K562 (cell line): Measurements from ENCODE around the gene RAMACL. TPM values are rescaled to one million over a fixed set of nuclear protein-coding genes. Genes with fewer than 3 reads are reported as not detected.

ENCODE experiments used
- ATAC-seq: fragments of 200-7000 bp; cut with Tn5 transposase; 3 replicates; pipeline ENCODE4 v1.9.1; 2020; ENCODE audit warnings: moderate library complexity
- BruUV-seq: library from RNA; stranded (reverse); fragments of 400-500 nt; replicated peaks from 2 replicates; lab custom pipeline; 2021; lab: Mats Ljungman, UMichigan
- CTCF ChIA-PET: fragments of 300-600 bp; formaldehyde crosslinking; extraction: SDS; loops from one replicate; lab custom pipeline; 2021; ENCODE audit warnings: low intra/inter-chr PET ratio; lab: Yijun Ruan, JAX
- POLR2A ChIA-PET: fragments of 300-600, 350-650 bp; sonication (Branson Sonifier 250); formaldehyde crosslinking; extraction: SDS; loops from one replicate; lab custom pipeline; 2021; ENCODE audit warnings: antibody characterized with exemption, inconsistent platforms; lab: Yijun Ruan, JAX
- DNase-seq, 4 experiments: peaks; one replicate each; pipeline versions ENCODE4 v3.0.0 to v3.0.0-alpha.2; 2011 to 2018; ENCODE audit warnings: low spot score in 3 of 4, mixed read lengths in 3 of 4; ENCODE audit errors: extremely low read depth in 1 of 4
- FAIRE-seq: peaks from 2 replicates; lab custom pipeline; 2011; peaks lifted over from hg19 to GRCh38; lab: Jason Lieb, UNC
- H2AFZ ChIP-seq: 2 replicates; pipeline ENCODE4 v1.6.0; 2011; ENCODE audit warnings: low read depth, low read length, control low read depth, inconsistent platforms
- H3K27ac ChIP-seq: fragments of 200-600 bp; 3 replicates; pipeline ENCODE4 v1.8.0; 2011; ENCODE audit warnings: low read depth, mild to moderate bottlenecking, control low read depth, inconsistent platforms, low read length, moderate library complexity, mixed read lengths; ENCODE audit errors: extremely low read depth
- H3K27me3 ChIP-seq, 2 experiments: fragments of 300-600 bp in 1 of 2; 2 replicates in 1 of 2; 3 replicates in 1 of 2; pipeline versions ENCODE4 v1.6.0 to v1.8.0; 2011; ENCODE audit warnings: inconsistent platforms in 2 of 2, low read length in 2 of 2, mild to moderate bottlenecking in 1 of 2, mixed read lengths in 1 of 2, moderate library complexity in 1 of 2; ENCODE audit not compliant: control insufficient read depth in 2 of 2, insufficient read depth in 2 of 2
- H3K36me3 ChIP-seq: fragments of 300-600 bp; 3 replicates; pipeline ENCODE4 v1.8.0; 2011; ENCODE audit warnings: mild to moderate bottlenecking, low read length, inconsistent platforms; ENCODE audit not compliant: control insufficient read depth, insufficient read depth
- H3K4me1 ChIP-seq, 2 experiments: fragments of 200-600 bp in 1 of 2; replicated peaks in 1 of 2; 2 replicates in 1 of 2; 3 replicates in 1 of 2; pipeline versions ENCODE4 v1.5.1 to v1.8.0; 2011; ENCODE audit warnings: inconsistent platforms in 2 of 2, low read length in 2 of 2, mild to moderate bottlenecking in 1 of 2, mixed read lengths in 1 of 2, moderate library complexity in 1 of 2; ENCODE audit not compliant: control insufficient read depth in 2 of 2, insufficient read depth in 2 of 2
- H3K4me2 ChIP-seq: 2 replicates; pipeline ENCODE4 v1.6.1; 2011; ENCODE audit warnings: low read length, control low read depth, inconsistent platforms, mixed read lengths; ENCODE audit not compliant: insufficient read depth
- H3K4me3 ChIP-seq: fragments of 200-600 bp; sonication (generic), shearing (Covaris generic); 2 replicates; pipeline ENCODE4 v1.5.1; 2016; ENCODE audit warnings: control low read depth, inconsistent platforms
- H3K79me2 ChIP-seq: fragments of 200-600 bp; 3 replicates; pipeline ENCODE4 v1.8.0; 2011; ENCODE audit warnings: low read length, inconsistent platforms; ENCODE audit not compliant: control insufficient read depth, insufficient read depth
- H3K9ac ChIP-seq, 2 experiments: 2 replicates each; pipeline versions ENCODE4 v1.6.0 to v1.6.1; 2011; ENCODE audit warnings: low read depth in 2 of 2, low read length in 2 of 2, control low read depth in 1 of 2, inconsistent platforms in 1 of 2, mild to moderate bottlenecking in 1 of 2, mixed read lengths in 1 of 2; ENCODE audit not compliant: insufficient read depth in 1 of 2
- H3K9me1 ChIP-seq: one replicate; pipeline ENCODE4 v1.6.0; 2011; ENCODE audit warnings: inconsistent platforms, mild to moderate bottlenecking, low read length, moderate library complexity; ENCODE audit not compliant: control insufficient read depth, insufficient read depth
- H3K9me3 ChIP-seq: replicated peaks from 2 replicates; pipeline ENCODE4 v1.5.1; 2011; ENCODE audit warnings: low read depth, low read length, inconsistent platforms; ENCODE audit not compliant: control insufficient read depth, insufficient read depth
- H4K20me1 ChIP-seq: replicated peaks from 2 replicates; pipeline ENCODE4 v1.6.1; 2011; ENCODE audit warnings: low read length, inconsistent platforms, mixed read lengths; ENCODE audit not compliant: control insufficient read depth, insufficient read depth
- ATF1 ChIP-seq, 2 experiments: fragments of 450-650 bp in 1 of 2; IDR thresholded peaks; 2 replicates each; pipeline ENCODE4 v1.6.1; 2016; ENCODE audit warnings: missing compliant biosample characterization in 1 of 2, missing genetic modification characterization in 1 of 2
- CTCF ChIP-seq, 3 experiments: IDR thresholded peaks in 2 of 3; conservative IDR thresholded peaks in 1 of 3; 2 replicates each; pipeline ENCODE4 v1.5.1; 2011 to 2012; ENCODE audit warnings: low read length in 3 of 3, mild to moderate bottlenecking in 3 of 3, control low read depth in 2 of 3, improper control_type of control experiment in 1 of 3, inconsistent platforms in 1 of 3, low read depth in 1 of 3, mixed read lengths in 1 of 3, moderate library complexity in 1 of 3; ENCODE audit not compliant: insufficient read depth in 2 of 3
- POLR2A ChIP-seq: fragments of 450-650 bp; conservative IDR thresholded peaks from 2 replicates; pipeline ENCODE4 v1.6.1; 2016
- RCOR1 ChIP-seq, 2 experiments: IDR thresholded peaks; 2 replicates each; pipeline ENCODE4 v1.6.1; 2012; ENCODE audit warnings: low read depth in 2 of 2, low read length in 2 of 2, borderline replicate concordance in 1 of 2, improper control_type of control experiment in 1 of 2
- TAF15 ChIP-seq: fragments of 200-400 bp; formaldehyde crosslinking; IDR thresholded peaks from 2 replicates; pipeline ENCODE4 v1.6.1; 2017; ENCODE audit warnings: mild to moderate bottlenecking, low read depth, low read length, moderate library complexity
- ZFP36 ChIP-seq: fragments of 150-350 bp; IDR thresholded peaks from 2 replicates; pipeline ENCODE4 v1.6.1; 2018; ENCODE audit warnings: low read length, low read depth; ENCODE audit not compliant: partially characterized antibody
- ZNF282 ChIP-seq: sonication (generic); formaldehyde crosslinking; IDR thresholded peaks from 2 replicates; pipeline ENCODE4 v1.8.1; 2023; ENCODE audit warnings: missing genetic modification reagents
- ZNF511 ChIP-seq: sonication (generic); formaldehyde crosslinking; IDR thresholded peaks from 2 replicates; pipeline ENCODE4 v1.8.0; 2022; ENCODE audit warnings: mild to moderate bottlenecking, missing genetic modification reagents
- ZNF668 ChIP-seq: fragments of 250-450 bp; sonication (Bioruptor Pico); IDR thresholded peaks from 2 replicates; pipeline ENCODE4 v1.8.0; 2022; ENCODE audit warnings: mild to moderate bottlenecking, inconsistent platforms
- ZNF764 ChIP-seq: fragments of 250-450 bp; sonication (Bioruptor Pico); IDR thresholded peaks from 2 replicates; pipeline ENCODE4 v1.4.0; 2020; ENCODE audit warnings: low read depth, mild to moderate bottlenecking, moderate library complexity
- whole genome bisulfite sequencing: fragments of 100-300 bp; shearing (Covaris generic); methylation state at CpG from one replicate; pipeline ENCODE4 v1.1.6; 2016; ENCODE audit warnings: low coverage, mixed read lengths; ENCODE audit not compliant: insufficient coverage; ENCODE audit errors: missing lambda C conversion rate; 5-methylcytosine and 5-hydroxymethylcytosine counted together
- in situ Hi-C: fragments of 300-500 bp; cut with MboI; formaldehyde crosslinking; loops from 4 replicates; pipeline ENCODE4 v1.15.0; 2018; ENCODE audit warnings: inconsistent platforms, mixed read lengths
- intact Hi-C: fragments of 100-400 bp; cut with micrococcal nuclease; formaldehyde crosslinking; loops from 2 replicates; pipeline ENCODE4 v1.14.2; 2022
- polyA plus RNA-seq, 8 experiments: library from polyadenylated mRNA; depleted of rRNA in 4 of 8; stranded (reverse) in 5 of 8; unstranded in 3 of 8; fragments of >200 nt; fragmentation: Nextera tagmentation in 2 of 8; fragmentation: Illumina TruSeq in 1 of 8; extraction: Ambion mirVana in 2 of 8; extraction: Trizol in 1 of 8; gene quantifications; 2 replicates each; pipeline versions ENCODE4 v1.2.1 to v1.2.3, GENCODE V29; 2011 to 2014; ENCODE audit warnings: inconsistent platforms in 1 of 8, missing spikeins in 1 of 8
- total RNA-seq, 7 experiments: library from RNA; depleted of rRNA in 6 of 7; stranded (reverse); fragments of >200 nt in 6 of 7; fragmentation: Illumina TruSeq in 2 of 7; extraction: Trizol in 2 of 7; gene quantifications; 2 replicates each; pipeline versions ENCODE4 v1.2.1 to v1.2.3, GENCODE V29; 2011 to 2021; ENCODE audit warnings: low replicate concordance in 1 of 7
- TF ChIP-seq, protein P1 (sequence below), 2 experiments: fragments of 450-650 bp; IDR thresholded peaks; 2 replicates each; pipeline ENCODE4 v1.6.1; 2016
- TF ChIP-seq, protein P2 (sequence below): fragments of 250-450 bp; sonication (Bioruptor Pico); IDR thresholded peaks from 2 replicates; pipeline ENCODE4 v1.4.0; 2020; ENCODE audit warnings: mild to moderate bottlenecking, moderate library complexity

RAMACL gene
- total and polyA plus RNA-seq, 9 of the 15 experiments (the other 6 are each of a cell fraction or from before 2014, with no cell fraction given): 0.11 to 1.7 (median 0.41) TPM; not detected in 1

DNA sequence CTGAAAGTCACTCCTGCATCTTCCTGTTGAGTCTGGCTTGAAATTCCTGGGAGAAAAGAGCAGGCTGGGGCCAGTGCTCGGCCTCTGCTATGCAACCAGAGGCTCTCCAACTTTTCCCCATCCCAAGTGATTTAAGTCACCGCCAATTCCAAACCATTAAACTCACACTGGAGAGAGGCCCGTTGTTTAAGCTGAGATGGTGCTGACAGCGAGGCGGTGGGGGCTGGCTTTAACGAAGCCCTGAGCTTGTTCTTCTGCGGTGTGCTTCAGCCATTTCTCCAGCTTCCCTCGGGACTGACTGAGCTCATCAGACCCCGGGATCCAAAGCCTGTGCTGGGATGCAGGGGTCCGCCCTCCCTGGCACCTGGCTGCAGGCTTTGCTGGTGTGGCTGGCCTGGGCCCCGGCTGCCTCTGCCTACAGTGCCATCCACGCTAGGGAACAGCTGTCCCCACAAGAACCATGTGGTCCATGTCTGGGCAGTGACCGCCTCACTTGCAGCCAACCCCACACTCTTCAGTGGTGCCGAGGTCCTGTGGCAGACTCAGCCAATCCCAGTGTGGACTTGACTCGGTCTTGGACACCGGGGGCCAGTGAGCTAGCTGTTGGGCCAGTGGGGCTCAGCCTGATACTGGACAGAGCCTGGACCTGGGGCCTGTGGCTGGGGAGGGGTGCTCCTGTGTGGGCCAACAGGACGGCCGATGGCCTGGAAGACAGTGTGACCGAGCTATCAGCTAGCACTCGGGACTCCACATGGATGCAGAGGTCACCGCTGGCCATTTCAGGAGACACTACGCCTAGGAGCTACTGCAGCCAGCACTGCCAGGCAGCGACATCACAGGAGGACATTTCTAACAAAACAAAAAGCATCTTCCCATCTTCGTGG, 21.2 kb downstream of the RAMACL start:
- no peaks in the 10 kb centered on the region for H3K79me2 ChIP-seq
- TF ChIP-seq, protein P1, sequence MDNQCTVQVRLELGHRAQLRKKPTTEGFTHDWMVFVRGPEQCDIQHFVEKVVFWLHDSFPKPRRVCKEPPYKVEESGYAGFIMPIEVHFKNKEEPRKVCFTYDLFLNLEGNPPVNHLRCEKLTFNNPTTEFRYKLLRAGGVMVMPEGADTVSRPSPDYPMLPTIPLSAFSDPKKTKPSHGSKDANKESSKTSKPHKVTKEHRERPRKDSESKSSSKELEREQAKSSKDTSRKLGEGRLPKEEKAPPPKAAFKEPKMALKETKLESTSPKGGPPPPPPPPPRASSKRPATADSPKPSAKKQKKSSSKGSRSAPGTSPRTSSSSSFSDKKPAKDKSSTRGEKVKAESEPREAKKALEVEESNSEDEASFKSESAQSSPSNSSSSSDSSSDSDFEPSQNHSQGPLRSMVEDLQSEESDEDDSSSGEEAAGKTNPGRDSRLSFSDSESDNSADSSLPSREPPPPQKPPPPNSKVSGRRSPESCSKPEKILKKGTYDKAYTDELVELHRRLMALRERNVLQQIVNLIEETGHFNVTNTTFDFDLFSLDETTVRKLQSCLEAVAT (IDR thresholded peaks at IDR 0.05): no peak
- no peak for TF ChIP-seq ZFP36
- no peak for TF ChIP-seq CTCF (IDR thresholded peaks at IDR 0.05 in 2 of 3, conservative IDR thresholded peaks at IDR 0.05 in 1 of 3; ENCODE audit: insufficient read depth in 2 of 3, low read depth in 1 of 3, low read length in 3 of 3)
- TF ChIP-seq ZNF511 (CRISPR knock-in tag): no peak
- TF ChIP-seq ZNF282 (CRISPR knock-in tag): no peak
- TF ChIP-seq ZNF764 (CRISPR knock-in tag): no peak
- TF ChIP-seq ATF1 (CRISPR knock-in tag; IDR thresholded peaks at IDR 0.05): no peak
- no peak for TF ChIP-seq ATF1 (tag; IDR thresholded peaks at IDR 0.05)
- TF ChIP-seq POLR2A: no peak
- no peak for TF ChIP-seq ZNF668 (CRISPR knock-in tag)
- TF ChIP-seq, protein P2, sequence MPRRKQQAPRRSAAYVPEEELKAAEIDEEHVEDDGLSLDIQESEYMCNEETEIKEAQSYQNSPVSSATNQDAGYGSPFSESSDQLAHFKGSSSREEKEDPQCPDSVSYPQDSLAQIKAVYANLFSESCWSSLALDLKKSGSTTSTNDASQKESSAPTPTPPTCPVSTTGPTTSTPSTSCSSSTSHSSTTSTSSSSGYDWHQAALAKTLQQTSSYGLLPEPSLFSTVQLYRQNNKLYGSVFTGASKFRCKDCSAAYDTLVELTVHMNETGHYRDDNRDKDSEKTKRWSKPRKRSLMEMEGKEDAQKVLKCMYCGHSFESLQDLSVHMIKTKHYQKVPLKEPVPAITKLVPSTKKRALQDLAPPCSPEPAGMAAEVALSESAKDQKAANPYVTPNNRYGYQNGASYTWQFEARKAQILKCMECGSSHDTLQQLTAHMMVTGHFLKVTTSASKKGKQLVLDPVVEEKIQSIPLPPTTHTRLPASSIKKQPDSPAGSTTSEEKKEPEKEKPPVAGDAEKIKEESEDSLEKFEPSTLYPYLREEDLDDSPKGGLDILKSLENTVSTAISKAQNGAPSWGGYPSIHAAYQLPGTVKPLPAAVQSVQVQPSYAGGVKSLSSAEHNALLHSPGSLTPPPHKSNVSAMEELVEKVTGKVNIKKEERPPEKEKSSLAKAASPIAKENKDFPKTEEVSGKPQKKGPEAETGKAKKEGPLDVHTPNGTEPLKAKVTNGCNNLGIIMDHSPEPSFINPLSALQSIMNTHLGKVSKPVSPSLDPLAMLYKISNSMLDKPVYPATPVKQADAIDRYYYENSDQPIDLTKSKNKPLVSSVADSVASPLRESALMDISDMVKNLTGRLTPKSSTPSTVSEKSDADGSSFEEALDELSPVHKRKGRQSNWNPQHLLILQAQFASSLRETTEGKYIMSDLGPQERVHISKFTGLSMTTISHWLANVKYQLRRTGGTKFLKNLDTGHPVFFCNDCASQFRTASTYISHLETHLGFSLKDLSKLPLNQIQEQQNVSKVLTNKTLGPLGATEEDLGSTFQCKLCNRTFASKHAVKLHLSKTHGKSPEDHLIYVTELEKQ (CRISPR knock-in tag): no peak
- TF ChIP-seq TAF15: no peak
- TF ChIP-seq RCOR1 (IDR thresholded peaks at IDR 0.05; ENCODE audit: borderline replicate concordance in 1 of 2, low read depth in 2 of 2, low read length in 2 of 2): no peak
- no peak for ATAC-seq
- BruUV-seq: no TSS peak
- no peak overlapping the region; a peak in 1 of 4 replicates for H3K9ac ChIP-seq
- no peaks in the 10 kb centered on the region for H3K36me3 ChIP-seq
- H2AFZ ChIP-seq: no peak overlapping the region
- intact Hi-C loops: no loop called here
- POLR2A ChIA-PET: interaction anchor here (0.7 to 1.1 kb wide), 2 partner anchors 15 to 25 kb away, joined by 3 to 4 read pairs; no protein-coding TSS in a partner anchor
- CTCF ChIA-PET: no interaction called here
- peaks cover 5% of the 10 kb centered on the region for H4K20me1 ChIP-seq
- no peak for DNase-seq
- FAIRE-seq: no peak
- WGBS: 2% methylated on average over 24 of the region's 24 CpGs
- peaks cover 53 to 91% of the 10 kb centered on the region in 2 experiments for H3K27me3 ChIP-seq
- H3K4me2 ChIP-seq: no peak overlapping the region
- no peak overlapping the region for H3K27ac ChIP-seq
- H3K4me3 ChIP-seq: no peak overlapping the region
- no peaks in the 10 kb centered on the region for H3K9me1 ChIP-seq
- H3K9me3 ChIP-seq: no peaks in the 10 kb centered on the region
- no peaks in the 10 kb centered on the region for H3K4me1 ChIP-seq
- in situ Hi-C loops: no loop called here
